GM19467 (cell line): ENCODE measurements around the gene NKAP.
"Not testable (repeated sequence)": the region's sequence is repeated elsewhere in the genome, so short reads cannot be mapped to it uniquely, and the experiment has no call there.

Experiments used
- ATAC-seq: cut with Tn5 transposase; IDR thresholded peaks from one replicate; pipeline ENCODE4 v1.9.1; 2021; ENCODE audit warnings: mild to moderate bottlenecking, moderate library complexity; ENCODE audit not compliant: unreplicated experiment

The NKAP gene

GRCh38 chrX:119943185-119943988 is at the start of gene NKAP:
Gene NKAP (minus strand): TSS chrX:119943751. CDS start chrX:119943605, 146 bp downstream.
- ATAC-seq = peak; percentile 72

- ATAC-seq = no peak
Observed at GRCh38 chrX:119991005-119991787, 47.6 kb upstream of the NKAP start.

GRCh38 chrX:119990556-119991004 is 47.0 kb upstream of the NKAP start:
- ATAC-seq = no peak

GRCh38 chrX:119989905-119990555 is 46.5 kb upstream of the NKAP start:
- no peak for ATAC-seq

- no peak for ATAC-seq
Observed at GRCh38 chrX:119986203-119986602, 42.7 kb upstream of the NKAP start.

- no peak for ATAC-seq
Observed at GRCh38 chrX:119984652-119985051, 41.1 kb upstream of the NKAP start.

- ATAC-seq = no peak
Observed at GRCh38 chrX:119983494-119983893, 39.9 kb upstream of the NKAP start.

GRCh38 chrX:119982145-119982544 is 38.6 kb upstream of the NKAP start:
- ATAC-seq = no peak

GRCh38 chrX:119981286-119982070 is 37.9 kb upstream of the NKAP start:
- no peak for ATAC-seq

- ATAC-seq = not testable (repeated sequence)
Observed at GRCh38 chrX:119977172-119977571, 33.6 kb upstream of the NKAP start.

- no peak for ATAC-seq
Observed at GRCh38 chrX:119971184-119971583, 27.6 kb upstream of the NKAP start.

GRCh38 chrX:119970574-119970973 is 27.0 kb upstream of the NKAP start:
- no peak for ATAC-seq

- not testable (repeated sequence) for ATAC-seq
Observed at GRCh38 chrX:119966837-119967236, 23.3 kb upstream of the NKAP start.

GRCh38 chrX:119960625-119961024 is 17.1 kb upstream of the NKAP start:
- ATAC-seq = no peak

GRCh38 chrX:119955807-119956570 is 12.4 kb upstream of the NKAP start:
- ATAC-seq = not testable (repeated sequence)

- no peak for ATAC-seq
Observed at GRCh38 chrX:119954374-119954773, 10.8 kb upstream of the NKAP start.

GRCh38 chrX:119948381-119948780 is 4.8 kb upstream of the NKAP start:
- no peak for ATAC-seq

- no peak for ATAC-seq
Observed at GRCh38 chrX:119945481-119945880, 1.9 kb upstream of the NKAP start.

GRCh38 chrX:119942831-119943184 is 743 bp downstream of the NKAP start:
- ATAC-seq = no peak
